Vagina (tissue), 2 donors: Measurements from ENCODE around the gene PGM1.

Experiments used
- POLR2AphosphoS5 ChIP-seq, 2 donors: sonication (generic); formaldehyde crosslinking; IDR thresholded peaks; one replicate each; pipeline ENCODE4 v1.9.0; 2017; ENCODE audit warnings: antibody characterized with exemption in 2 of 2, mild to moderate bottlenecking in 2 of 2, low read depth in 1 of 2; ENCODE audit not compliant: insufficient read depth in 1 of 2
- TF ChIP-seq, protein P1 (sequence below), 3 experiments: fragments of 450-650 bp in 2 of 3; fragments of 200-600 bp in 1 of 3; sonication (generic) in 1 of 3; IDR thresholded peaks; one replicate each; pipeline ENCODE4 v1.5.1; 2017 to 2019; ENCODE audit warnings: antibody characterized with exemption in 3 of 3, mild to moderate bottlenecking in 2 of 3, moderate library complexity in 2 of 3

DNA sequence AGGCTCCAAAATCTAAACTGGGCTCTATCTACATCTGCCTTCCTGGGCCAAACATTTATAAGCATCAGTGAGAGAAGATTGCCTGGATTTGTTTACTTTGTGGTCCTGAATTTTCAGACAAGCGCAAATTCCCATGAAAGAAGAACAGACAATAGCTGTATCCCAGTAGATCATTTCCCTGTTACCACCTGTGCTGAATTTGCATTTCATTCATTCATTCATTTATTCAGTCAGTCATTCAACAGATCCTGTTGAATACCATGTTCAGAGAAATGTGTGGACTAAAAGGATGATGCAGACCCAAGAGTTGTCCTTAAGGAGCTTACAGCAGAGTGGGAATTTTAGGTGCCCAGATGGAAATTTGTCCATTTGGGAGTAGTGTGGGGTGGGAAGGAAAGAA, 2.2 kb downstream of the PGM1 start:
- TF ChIP-seq, protein P1, sequence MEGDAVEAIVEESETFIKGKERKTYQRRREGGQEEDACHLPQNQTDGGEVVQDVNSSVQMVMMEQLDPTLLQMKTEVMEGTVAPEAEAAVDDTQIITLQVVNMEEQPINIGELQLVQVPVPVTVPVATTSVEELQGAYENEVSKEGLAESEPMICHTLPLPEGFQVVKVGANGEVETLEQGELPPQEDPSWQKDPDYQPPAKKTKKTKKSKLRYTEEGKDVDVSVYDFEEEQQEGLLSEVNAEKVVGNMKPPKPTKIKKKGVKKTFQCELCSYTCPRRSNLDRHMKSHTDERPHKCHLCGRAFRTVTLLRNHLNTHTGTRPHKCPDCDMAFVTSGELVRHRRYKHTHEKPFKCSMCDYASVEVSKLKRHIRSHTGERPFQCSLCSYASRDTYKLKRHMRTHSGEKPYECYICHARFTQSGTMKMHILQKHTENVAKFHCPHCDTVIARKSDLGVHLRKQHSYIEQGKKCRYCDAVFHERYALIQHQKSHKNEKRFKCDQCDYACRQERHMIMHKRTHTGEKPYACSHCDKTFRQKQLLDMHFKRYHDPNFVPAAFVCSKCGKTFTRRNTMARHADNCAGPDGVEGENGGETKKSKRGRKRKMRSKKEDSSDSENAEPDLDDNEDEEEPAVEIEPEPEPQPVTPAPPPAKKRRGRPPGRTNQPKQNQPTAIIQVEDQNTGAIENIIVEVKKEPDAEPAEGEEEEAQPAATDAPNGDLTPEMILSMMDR (IDR thresholded peaks at IDR 0.05), result no peak
- no peak for TF ChIP-seq POLR2AphosphoS5 (IDR thresholded peaks at IDR 0.05; ENCODE audit: insufficient read depth in 1 of 2, low read depth in 1 of 2)
